EH (cell line): ENCODE measurements around the gene RNASEH2A.

ENCODE experiments used
- DNase-seq: peaks from one replicate; pipeline ENCODE4 v3.0.0-alpha.2; 2015; ENCODE audit warnings: low read depth

RNASEH2A gene

GRCh38 chr19:12859546-12859945, 53.2 kb downstream of the RNASEH2A start:
- no peak for DNase-seq
